Measurements from ENCODE around the gene MYH6. TPM values are rescaled to one million over a fixed set of nuclear protein-coding genes. Genes with fewer than 3 reads are reported as not detected.
"Not testable (repeated sequence)": the region's sequence is repeated elsewhere in the genome, so short reads cannot be mapped to it uniquely, and the experiment has no call there.

The MYH6 gene
- total RNA-seq, 1 donor from 2014 or later = not detected

DNA sequence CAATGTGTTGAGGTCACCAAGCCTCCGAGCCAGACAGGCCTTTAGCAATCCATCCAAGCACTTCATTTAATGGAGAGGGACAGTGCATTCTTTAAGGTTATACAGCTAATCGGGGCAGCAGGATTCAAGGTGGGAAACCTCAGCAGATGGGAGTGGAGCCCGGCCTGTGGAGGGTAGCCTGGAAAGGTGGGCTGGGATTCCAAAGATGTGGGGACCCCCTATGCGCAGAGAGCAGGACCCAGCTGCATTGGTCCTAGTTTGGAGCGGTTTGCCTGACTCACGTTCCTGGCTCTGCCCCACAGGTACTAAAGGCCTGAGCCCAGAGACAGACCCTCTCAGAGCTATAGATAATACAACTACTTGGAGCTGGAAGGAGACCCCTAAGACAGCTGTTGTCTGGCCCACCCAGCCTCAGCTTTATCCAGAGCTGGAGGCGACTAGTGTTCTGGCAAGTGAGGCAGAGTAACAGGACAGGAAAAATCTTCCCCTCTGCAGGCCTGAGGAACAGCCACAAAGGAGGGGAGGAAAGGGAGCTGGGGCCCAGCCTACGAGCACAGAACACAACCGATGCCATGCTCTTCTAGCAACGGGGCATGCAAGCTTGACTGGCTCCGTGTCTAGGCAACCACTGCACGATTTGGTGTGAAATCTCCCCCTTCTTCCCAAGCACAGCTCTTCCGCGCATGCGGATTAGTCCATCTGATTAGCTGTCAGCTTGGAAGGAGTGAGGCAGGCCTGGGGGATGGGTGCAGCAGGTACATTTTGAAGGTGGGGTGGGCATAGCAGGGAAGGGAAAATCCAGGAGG is 28.5 kb upstream of the MYH6 start:
- DNase-seq (ENCODE audit: low read depth in 2 of 2) = no peak

- DNase-seq (ENCODE audit: low read depth in 2 of 2) = no peak
These were observed 27.7 kb upstream of the MYH6 start, which contains the start of gene MYH7 for GRCh38 chr14:23435543-23436326. Gene MYH7, minus strand, starts transcription at chr14:23435660. Its CDS starts 1,928 bp downstream, at chr14:23433732.

GRCh38 chr14:23434488-23435222 is 26.6 kb upstream of the MYH6 start:
- no peak for DNase-seq (ENCODE audit: low read depth in 2 of 2)

GRCh38 chr14:23433457-23433856 is 25.4 kb upstream of the MYH6 start:
- DNase-seq (ENCODE audit: low read depth in 2 of 2) = no peak

DNA sequence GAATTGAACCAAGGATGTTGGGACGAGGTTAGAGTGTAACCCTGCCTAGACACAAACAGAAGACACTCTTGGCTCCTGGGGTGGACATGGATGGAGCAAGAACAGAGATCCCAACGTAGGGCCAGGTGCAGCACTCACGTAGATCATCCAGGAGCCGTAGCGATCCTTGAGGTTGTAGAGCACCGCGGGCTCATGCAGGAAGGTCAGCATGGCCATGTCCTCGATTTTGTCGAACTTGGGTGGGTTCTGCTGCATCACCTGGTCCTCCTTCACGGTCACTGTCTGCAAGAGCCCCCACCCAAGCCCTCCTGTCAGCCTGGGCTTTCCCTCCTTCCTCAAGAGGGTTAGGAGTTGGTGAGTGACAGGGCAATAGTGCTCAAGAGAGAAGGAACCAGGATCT is 24.9 kb upstream of the MYH6 start:
- no peak for DNase-seq (ENCODE audit: low read depth in 2 of 2)

DNA sequence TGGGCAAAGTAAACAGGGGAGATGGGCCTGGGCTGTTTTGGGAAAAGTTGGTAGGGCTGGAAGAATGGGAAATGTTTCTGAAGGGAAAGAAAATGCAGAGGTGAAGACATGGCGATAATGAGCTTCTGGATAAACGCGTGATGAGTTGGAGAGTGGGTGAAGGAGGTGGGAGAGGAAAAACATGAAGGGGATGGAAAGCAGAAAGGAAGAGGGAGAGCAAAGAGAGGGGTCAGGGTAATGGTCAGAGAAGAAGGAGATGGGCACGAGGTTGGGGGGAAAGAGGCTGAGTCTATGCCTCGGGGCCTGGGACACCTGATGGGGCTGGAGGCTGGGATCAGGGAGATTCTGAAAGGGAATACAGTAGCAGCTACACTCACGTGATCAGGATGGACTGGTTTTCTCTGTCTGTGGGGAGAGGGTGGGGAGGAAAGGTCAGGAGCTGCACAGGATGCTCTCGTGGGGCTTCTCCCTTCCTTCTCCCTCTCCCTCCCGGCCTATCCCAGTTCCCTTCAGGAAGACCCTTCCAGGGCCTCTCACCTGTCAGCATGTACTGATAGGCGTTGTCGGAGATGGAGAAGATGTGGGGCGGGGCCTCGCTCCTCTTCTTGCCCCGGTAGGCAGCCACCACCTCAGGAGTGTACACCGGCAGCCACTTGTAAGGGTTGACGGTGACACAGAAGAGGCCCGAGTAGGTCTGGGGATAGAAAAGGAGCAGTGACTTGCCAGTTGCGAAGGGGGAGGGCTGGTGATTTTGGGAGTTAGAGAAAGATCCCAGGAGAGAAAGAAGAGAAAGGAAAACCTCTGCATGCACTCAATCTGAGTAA is 24.2 kb upstream of the MYH6 start:
- DNase-seq (ENCODE audit: low read depth in 2 of 2) = no peak

- DNase-seq (ENCODE audit: low read depth in 2 of 2) = no peak
These were observed 23.4 kb upstream of the MYH6 start for GRCh38 chr14:23431486-23431885.

DNA sequence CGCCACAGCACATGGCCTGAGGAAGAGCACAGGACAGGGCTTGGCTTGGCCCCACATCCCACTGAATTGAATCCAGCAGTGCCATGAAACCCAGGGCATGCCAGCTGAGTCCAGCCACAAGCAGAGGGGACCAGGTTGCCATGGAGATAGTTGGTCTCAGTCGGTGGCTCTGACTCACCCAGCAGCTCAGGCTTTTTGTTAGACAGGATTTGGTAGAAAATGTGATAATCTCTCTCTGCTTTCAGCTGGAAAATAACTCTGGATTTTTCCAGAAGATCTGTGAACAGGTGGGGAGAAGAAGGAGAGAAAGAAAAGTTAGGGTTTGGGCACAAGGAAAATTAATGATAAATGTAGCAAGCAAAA is 22.6 kb upstream of the MYH6 start:
- no peak for DNase-seq (ENCODE audit: low read depth in 2 of 2)

DNA sequence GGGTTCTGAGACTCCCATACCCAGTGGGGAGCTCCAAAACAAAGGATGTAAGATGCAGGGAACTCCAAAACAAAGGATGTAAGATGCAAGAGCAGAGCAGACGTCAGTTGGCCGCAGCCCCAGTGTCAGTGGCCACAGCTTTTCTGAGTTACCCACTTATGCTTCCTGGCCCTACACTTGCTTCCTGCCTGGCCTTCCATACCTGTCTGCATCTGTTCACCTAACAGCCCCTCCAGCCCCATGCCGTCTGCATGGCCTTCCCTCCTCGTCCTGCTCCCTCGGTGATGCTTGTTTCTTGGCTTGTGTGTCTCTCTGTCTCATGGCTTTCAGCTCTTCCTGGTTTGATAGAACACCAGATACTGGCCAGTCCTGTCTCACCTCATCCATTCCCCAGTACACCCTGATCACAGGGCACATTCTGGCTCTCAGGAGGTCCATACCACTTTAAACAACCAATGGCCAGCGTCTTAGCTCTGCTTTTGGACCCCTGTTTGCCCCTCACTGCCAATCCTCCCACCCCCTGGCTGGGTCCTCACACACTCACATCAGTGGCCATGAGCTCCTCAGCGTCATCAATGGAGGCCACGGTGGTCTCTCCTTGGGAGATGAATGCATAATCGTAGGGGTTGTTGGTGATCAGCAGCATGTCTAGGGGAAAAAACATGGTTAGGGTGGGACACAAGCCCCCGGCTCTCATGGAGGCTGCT is 22.1 kb upstream of the MYH6 start:
- DNase-seq (ENCODE audit: low read depth in 2 of 2) = no peak

DNA sequence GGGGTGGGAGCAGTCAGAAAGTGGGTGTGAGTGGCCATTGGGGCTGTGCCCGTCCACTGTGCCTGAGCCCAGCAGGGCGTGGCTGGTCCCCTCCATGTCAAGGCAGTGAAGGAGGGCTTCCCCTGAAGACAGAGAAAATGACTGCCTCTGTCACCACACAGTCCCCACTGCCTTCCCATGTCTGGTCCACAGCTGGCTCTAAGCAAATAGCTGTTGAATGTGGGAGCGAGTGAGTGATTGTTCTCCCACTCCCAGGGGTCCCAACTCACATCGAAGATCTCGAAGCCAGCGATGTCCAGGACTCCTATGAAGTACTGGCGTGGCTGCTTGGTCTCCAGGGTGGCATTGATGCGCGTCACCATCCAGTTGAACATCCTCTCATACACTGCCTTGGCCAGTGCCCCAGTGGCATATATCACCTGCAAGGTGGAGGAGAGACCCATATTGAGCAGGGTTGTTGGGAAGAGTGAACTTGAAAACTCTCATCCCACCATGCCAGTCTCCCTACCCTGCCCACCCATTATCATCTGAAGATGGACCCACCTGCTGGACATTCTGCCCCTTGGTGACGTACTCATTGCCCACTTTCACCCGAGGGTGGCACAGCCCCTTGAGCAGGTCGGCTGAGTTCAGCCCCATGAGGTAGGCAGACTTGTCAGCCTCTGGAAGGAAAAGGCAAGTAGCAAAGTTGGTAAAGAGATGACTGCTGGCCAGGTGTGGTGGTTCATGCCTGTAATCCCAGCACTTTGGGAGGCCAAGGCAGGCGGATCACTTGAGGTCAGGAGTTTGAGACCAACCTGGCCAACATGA is 20.8 kb upstream of the MYH6 start:
- no peak for DNase-seq (ENCODE audit: low read depth in 2 of 2)

GRCh38 chr14:23425798-23426197 is 17.7 kb upstream of the MYH6 start:
- not testable (repeated sequence) for DNase-seq (ENCODE audit: low read depth in 2 of 2)

GRCh38 chr14:23425169-23425568 is 17.1 kb upstream of the MYH6 start:
- DNase-seq (ENCODE audit: low read depth in 2 of 2) = no peak

DNA sequence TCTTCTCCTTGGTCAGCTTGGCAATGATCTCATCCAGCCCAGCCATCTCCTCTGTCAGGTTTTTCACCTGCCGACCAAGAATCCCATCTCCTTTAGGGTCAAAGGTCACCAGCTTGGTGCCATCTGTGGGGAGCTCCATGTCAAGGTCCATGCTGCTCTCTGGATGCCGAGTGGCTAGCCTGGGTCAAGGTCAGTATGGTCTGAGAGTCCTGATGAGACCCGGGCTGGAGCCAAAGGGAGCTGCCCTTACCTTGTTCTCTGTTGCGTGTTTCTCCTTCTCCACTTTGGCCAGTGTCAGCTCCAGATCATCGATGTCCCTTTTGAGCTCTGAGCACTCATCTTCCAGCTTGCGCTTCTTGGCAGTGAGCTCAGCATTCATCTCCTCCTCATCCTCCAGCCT is 15.6 kb upstream of the MYH6 start:
- no peak for DNase-seq (ENCODE audit: low read depth in 2 of 2)

GRCh38 chr14:23421594-23421993 is 13.5 kb upstream of the MYH6 start:
- DNase-seq (ENCODE audit: low read depth in 2 of 2) = no peak

DNA sequence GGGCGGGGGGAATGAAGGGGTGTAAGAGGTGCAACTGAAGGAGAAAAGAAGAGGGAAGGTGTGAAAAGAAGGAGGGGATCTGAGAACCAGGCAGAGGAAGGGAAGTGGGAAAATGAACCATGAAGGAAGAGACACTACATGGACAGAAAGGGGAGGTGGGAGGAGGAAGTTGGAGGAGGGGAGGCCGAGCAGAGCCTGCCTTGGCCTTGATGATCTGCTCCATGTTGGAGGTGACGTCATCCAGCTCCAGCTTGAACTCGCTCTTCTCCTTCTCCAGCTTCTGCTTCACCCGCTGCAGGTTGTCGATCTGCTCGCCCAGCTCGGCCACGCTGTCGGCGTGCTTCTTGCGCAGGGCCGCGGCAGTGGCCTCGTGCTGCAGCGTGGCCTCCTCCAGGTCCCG is 11.6 kb upstream of the MYH6 start:
- not testable (repeated sequence) for DNase-seq (ENCODE audit: low read depth in 2 of 2)

DNA sequence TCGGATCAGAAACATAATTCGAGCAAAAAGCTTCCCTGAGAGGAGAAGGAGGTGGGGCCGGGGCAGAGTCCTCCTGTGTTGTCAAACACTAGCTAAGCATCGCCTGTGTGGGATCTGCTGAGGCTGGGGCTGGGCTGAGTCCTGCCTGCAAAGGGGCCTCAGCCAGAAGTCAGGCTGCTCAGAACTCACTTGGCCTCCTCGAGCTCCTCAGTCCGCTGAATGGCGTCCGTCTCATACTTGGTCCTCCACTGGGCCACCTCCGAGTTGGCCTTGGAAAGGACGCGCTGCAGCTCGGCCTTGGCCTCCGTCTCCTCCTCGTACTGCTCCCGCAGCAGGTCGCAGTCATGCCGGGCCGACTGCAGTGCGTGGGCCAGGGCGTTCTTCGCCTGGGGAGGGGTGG is 9.9 kb upstream of the MYH6 start:
- no peak for DNase-seq (ENCODE audit: low read depth in 2 of 2)

- DNase-seq (ENCODE audit: low read depth in 2 of 2) = not testable (repeated sequence)
These were observed 9.2 kb upstream of the MYH6 start for GRCh38 chr14:23417269-23417668.

- DNase-seq (ENCODE audit: low read depth in 2 of 2) = no peak
These were observed 8.7 kb upstream of the MYH6 start for GRCh38 chr14:23416801-23417200.

- DNase-seq (ENCODE audit: low read depth in 2 of 2) = no peak
These were observed 8.0 kb upstream of the MYH6 start for GRCh38 chr14:23415821-23416778.

All from lung microvascular endothelial cell (primary cell).